Calu3 (cell line): Measurements from ENCODE around the gene BBX. TPM values are rescaled to one million over a fixed set of nuclear protein-coding genes. Genes with fewer than 3 reads are reported as not detected.

ENCODE experiments used
- BruUV-seq: library from RNA; stranded (reverse); fragments of 400-500 nt; replicated peaks from 2 replicates; lab custom pipeline; 2021; lab: Mats Ljungman, UMichigan
- CTCF ChIA-PET: fragments of 300-600 bp; sonication (Branson Sonifier 250); formaldehyde crosslinking; loops from one replicate; lab custom pipeline; 2022; ENCODE audit warnings: antibody characterized with exemption; lab: Charles Lee
- DNase-seq: peaks from one replicate; pipeline ENCODE4 v3.0.0; 2022
- H3K27ac Mint-ChIP-seq: one replicate; pipeline ENCODE4 v1.8.0; 2022; ENCODE audit warnings: mixed read lengths; ENCODE audit not compliant: unreplicated experiment
- H3K27me3 Mint-ChIP-seq: one replicate; pipeline ENCODE4 v1.8.0; 2022; ENCODE audit warnings: mixed read lengths; ENCODE audit not compliant: unreplicated experiment
- H3K36me3 Mint-ChIP-seq: one replicate; pipeline ENCODE4 v1.8.0; 2022; ENCODE audit warnings: mild to moderate bottlenecking, moderate library complexity, mixed read lengths; ENCODE audit not compliant: insufficient read depth, unreplicated experiment
- H3K4me1 Mint-ChIP-seq: one replicate; pipeline ENCODE4 v1.8.0; 2022; ENCODE audit warnings: mild to moderate bottlenecking, low read depth, mixed read lengths; ENCODE audit not compliant: unreplicated experiment
- H3K4me3 Mint-ChIP-seq: one replicate; pipeline ENCODE4 v1.8.0; 2022; ENCODE audit warnings: mild to moderate bottlenecking, low read depth, moderate library complexity, mixed read lengths; ENCODE audit not compliant: unreplicated experiment
- H3K9me3 Mint-ChIP-seq: one replicate; pipeline ENCODE4 v1.8.0; 2022; ENCODE audit warnings: low read depth, mixed read lengths; ENCODE audit not compliant: unreplicated experiment
- intact Hi-C: fragments of 100-400 bp; cut with micrococcal nuclease; formaldehyde crosslinking; loops from one replicate; pipeline ENCODE4 v1.10.0; 2022; ENCODE audit not compliant: unreplicated experiment
- total RNA-seq: library from RNA; stranded (reverse); gene quantifications from 2 replicates; pipeline ENCODE4 v1.2.3, GENCODE V29; 2022
- TF ChIP-seq, protein P1 (sequence below): fragments of 200-600 bp; IDR thresholded peaks from one replicate; pipeline ENCODE4 v1.8.0; 2022; ENCODE audit warnings: antibody characterized with exemption; ENCODE audit not compliant: unreplicated experiment

BBX gene
- total RNA-seq, 1 experiment from 2014 or later = 66.9 TPM

DNA sequence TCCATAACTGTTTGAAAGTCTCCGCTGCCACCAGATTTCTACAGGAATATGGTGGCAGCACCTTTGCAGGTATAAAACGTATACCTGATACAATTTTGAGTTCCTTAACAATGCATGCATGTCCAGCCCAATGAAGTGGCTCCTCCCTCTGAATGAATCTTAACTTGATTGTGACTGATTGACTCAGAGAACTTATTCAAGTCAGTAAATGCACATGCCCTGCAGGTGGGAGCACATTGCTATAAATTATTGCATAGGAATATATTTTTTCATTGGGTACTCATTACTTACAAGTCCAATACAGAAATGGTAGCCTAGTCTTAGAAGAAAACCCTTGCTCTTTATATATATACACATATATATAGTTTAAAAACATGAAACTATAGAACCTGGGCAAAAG, 259.3 kb downstream of the BBX start:
- H3K27ac Mint-ChIP-seq = no peak overlapping the region
- TF ChIP-seq, protein P1, sequence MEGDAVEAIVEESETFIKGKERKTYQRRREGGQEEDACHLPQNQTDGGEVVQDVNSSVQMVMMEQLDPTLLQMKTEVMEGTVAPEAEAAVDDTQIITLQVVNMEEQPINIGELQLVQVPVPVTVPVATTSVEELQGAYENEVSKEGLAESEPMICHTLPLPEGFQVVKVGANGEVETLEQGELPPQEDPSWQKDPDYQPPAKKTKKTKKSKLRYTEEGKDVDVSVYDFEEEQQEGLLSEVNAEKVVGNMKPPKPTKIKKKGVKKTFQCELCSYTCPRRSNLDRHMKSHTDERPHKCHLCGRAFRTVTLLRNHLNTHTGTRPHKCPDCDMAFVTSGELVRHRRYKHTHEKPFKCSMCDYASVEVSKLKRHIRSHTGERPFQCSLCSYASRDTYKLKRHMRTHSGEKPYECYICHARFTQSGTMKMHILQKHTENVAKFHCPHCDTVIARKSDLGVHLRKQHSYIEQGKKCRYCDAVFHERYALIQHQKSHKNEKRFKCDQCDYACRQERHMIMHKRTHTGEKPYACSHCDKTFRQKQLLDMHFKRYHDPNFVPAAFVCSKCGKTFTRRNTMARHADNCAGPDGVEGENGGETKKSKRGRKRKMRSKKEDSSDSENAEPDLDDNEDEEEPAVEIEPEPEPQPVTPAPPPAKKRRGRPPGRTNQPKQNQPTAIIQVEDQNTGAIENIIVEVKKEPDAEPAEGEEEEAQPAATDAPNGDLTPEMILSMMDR = no peak
- no peaks in the 10 kb centered on the region for H3K36me3 Mint-ChIP-seq
- no TSS peak for BruUV-seq
- intact Hi-C loops = no loop called here
- no peaks in the 10 kb centered on the region for H3K4me1 Mint-ChIP-seq
- CTCF ChIA-PET = no interaction called here
- H3K4me3 Mint-ChIP-seq = no peak overlapping the region
- H3K27me3 Mint-ChIP-seq = no peaks in the 10 kb centered on the region
- DNase-seq = no peak
- no peaks in the 10 kb centered on the region for H3K9me3 Mint-ChIP-seq

DNA sequence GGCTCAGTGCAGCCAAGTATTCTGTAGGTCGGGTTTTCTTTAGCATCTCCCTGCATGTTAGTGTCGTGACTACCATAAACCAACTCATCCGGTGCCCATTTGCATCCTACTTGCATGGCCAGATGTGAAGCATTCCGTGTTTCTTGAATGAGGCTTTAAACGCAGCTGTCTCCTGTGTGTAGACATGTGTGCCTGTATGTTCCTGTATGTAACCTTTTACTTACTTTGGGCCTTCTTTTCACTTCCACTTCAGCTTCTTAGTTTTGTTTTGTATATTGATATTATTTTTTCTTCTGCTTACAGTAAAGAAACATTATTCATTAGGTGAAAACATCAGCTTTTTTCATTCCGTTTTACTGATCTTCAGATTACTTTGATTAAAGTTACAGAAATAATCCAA, 267.9 kb downstream of the BBX start:
- intact Hi-C loops = no loop called here
- no peak for DNase-seq
- BruUV-seq = no TSS peak
- H3K36me3 Mint-ChIP-seq = peaks cover 6% of the 10 kb centered on the region
- H3K4me3 Mint-ChIP-seq = no peak overlapping the region
- CTCF ChIA-PET = interaction anchor here (0.6 kb wide), 1 partner anchor 12 kb away, joined by 3 read pairs; no protein-coding TSS in a partner anchor
- no peaks in the 10 kb centered on the region for H3K4me1 Mint-ChIP-seq
- TF ChIP-seq, protein P1 = no peak
- H3K27ac Mint-ChIP-seq = no peak overlapping the region
- no peaks in the 10 kb centered on the region for H3K27me3 Mint-ChIP-seq
- no peaks in the 10 kb centered on the region for H3K9me3 Mint-ChIP-seq

DNA sequence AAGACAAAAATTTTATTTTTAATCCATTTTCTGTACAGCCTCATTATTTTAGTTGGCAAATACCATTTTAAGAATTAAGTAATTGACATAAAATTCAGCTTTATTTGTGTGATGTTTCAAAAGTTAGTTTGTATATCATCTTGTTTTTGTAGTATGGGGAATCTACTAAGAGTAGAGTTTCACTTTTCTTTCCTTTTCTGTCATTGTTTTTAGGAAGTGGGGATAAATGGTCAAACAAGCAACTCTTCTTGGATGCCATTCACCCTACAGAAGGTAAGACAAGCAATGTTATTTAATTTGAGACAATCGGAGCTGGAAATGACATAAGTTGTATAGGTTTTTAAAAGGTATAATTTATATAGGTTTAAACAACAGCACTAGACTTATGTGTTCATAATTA, 268.3 kb downstream of the BBX start:
- no TSS peak for BruUV-seq
- TF ChIP-seq, protein P1 = no peak
- Mint-ChIP-seq H3K36me3 (peaks cover 6% of the 10 kb centered on the region), H3K27me3 (no peaks in the 10 kb centered on the region), H3K9me3 (no peaks in the 10 kb centered on the region), H3K4me3 (no peak overlapping the region), H3K4me1 (no peaks in the 10 kb centered on the region), H3K27ac (no peak overlapping the region)
- intact Hi-C loops = no loop called here
- CTCF ChIA-PET = no interaction called here
- DNase-seq = no peak

DNA sequence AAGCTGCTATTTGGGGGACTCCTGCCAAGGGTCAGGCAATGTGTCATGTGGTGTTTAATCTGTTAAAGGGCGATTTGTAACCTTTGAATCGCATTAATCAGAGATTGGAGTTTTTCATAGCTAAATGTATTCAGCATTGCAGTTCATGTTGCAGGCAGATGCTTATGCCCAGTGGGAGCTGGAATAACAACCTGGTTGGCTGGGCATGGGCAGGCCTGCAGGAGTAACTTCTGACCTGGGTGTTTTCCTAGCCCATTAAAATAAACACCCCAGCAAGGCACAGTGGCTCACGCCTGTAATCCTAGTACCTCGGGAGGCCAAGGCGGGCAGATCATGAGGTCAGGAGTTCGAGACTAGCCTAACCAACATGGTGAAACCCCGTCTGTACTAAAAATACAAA, 268.7 kb downstream of the BBX start:
- no TSS peak for BruUV-seq
- intact Hi-C loops = no loop called here

More for the DNA sequence above, 268.7 kb downstream of the BBX start:
- Mint-ChIP-seq H3K27me3 (no peaks in the 10 kb centered on the region), H3K9me3 (no peaks in the 10 kb centered on the region), H3K4me1 (no peaks in the 10 kb centered on the region), H3K4me3 (no peak overlapping the region), H3K36me3 (peaks cover 6% of the 10 kb centered on the region), H3K27ac (no peak overlapping the region)
- CTCF ChIA-PET = no interaction called here
- no peak for DNase-seq
- TF ChIP-seq, protein P1 = no peak
